Neural crest cell (in vitro differentiated cells): ENCODE data around the gene GOLGA8A. TPM values are rescaled to one million over a fixed set of nuclear protein-coding genes. Genes with fewer than 3 reads are reported as not detected.
"Not testable (repeated sequence)": the region's sequence is repeated elsewhere in the genome, so short reads cannot be mapped to it uniquely, and the experiment has no call there.

Experiments
- DNase-seq: peaks from one replicate; pipeline ENCODE4 v3.0.0; 2021; ENCODE audit warnings: low read depth, mixed read lengths, low spot score
- H3K27ac Mint-ChIP-seq: one replicate; pipeline ENCODE4 v1.8.0; 2021; ENCODE audit warnings: mild to moderate bottlenecking, mixed read lengths; ENCODE audit not compliant: unreplicated experiment
- H3K27me3 Mint-ChIP-seq: 2 replicates; pipeline ENCODE4 v1.8.0; 2021; ENCODE audit warnings: low read depth, mild to moderate bottlenecking, mixed read lengths
- H3K36me3 Mint-ChIP-seq: 2 replicates; pipeline ENCODE4 v1.8.0; 2021; ENCODE audit warnings: low read depth, mild to moderate bottlenecking, mixed read lengths
- H3K4me1 Mint-ChIP-seq: 2 replicates; pipeline ENCODE4 v1.8.0; 2021; ENCODE audit warnings: mixed read lengths
- H3K4me3 Mint-ChIP-seq: one replicate; pipeline ENCODE4 v1.8.0; 2021; ENCODE audit warnings: mild to moderate bottlenecking, mixed read lengths
- H3K9me3 Mint-ChIP-seq: 2 replicates; pipeline ENCODE4 v1.8.0; 2021; ENCODE audit warnings: mixed read lengths
- total RNA-seq: library from RNA; stranded (reverse); gene quantifications from 2 replicates; pipeline ENCODE4 v1.2.1, GENCODE V29; 2021

Gene GOLGA8A
- total RNA-seq, 1 donor from 2014 or later: 93.4 TPM

GRCh38 chr15:34409511-34409910 is 28.1 kb downstream of the GOLGA8A start:
- H3K27ac Mint-ChIP-seq, H3K4me3 Mint-ChIP-seq, H3K9me3 Mint-ChIP-seq, DNase-seq, H3K27me3 Mint-ChIP-seq, H3K36me3 Mint-ChIP-seq, H3K4me1 Mint-ChIP-seq: not testable (repeated sequence)

- not testable (repeated sequence) for DNase-seq, H3K36me3 Mint-ChIP-seq, H3K27me3 Mint-ChIP-seq, H3K27ac Mint-ChIP-seq, H3K9me3 Mint-ChIP-seq, H3K4me1 Mint-ChIP-seq, H3K4me3 Mint-ChIP-seq
Observed at GRCh38 chr15:34408973-34409372, 28.6 kb downstream of the GOLGA8A start.

GRCh38 chr15:34403899-34404298 is 33.7 kb downstream of the GOLGA8A start:
- H3K27me3 Mint-ChIP-seq, H3K4me3 Mint-ChIP-seq, H3K36me3 Mint-ChIP-seq, DNase-seq, H3K27ac Mint-ChIP-seq, H3K9me3 Mint-ChIP-seq, H3K4me1 Mint-ChIP-seq: not testable (repeated sequence)

- not testable (repeated sequence) for H3K4me1 Mint-ChIP-seq, H3K9me3 Mint-ChIP-seq, H3K4me3 Mint-ChIP-seq, H3K27ac Mint-ChIP-seq, H3K36me3 Mint-ChIP-seq, H3K27me3 Mint-ChIP-seq, DNase-seq
Observed at GRCh38 chr15:34403160-34403598, 34.4 kb downstream of the GOLGA8A start.

- H3K36me3 Mint-ChIP-seq, H3K4me1 Mint-ChIP-seq, DNase-seq, H3K27me3 Mint-ChIP-seq, H3K9me3 Mint-ChIP-seq, H3K4me3 Mint-ChIP-seq, H3K27ac Mint-ChIP-seq: not testable (repeated sequence)
Observed at GRCh38 chr15:34397637-34398259, 39.9 kb downstream of the GOLGA8A start.

GRCh38 chr15:34392981-34393380 is 44.6 kb downstream of the GOLGA8A start:
- H3K27ac Mint-ChIP-seq, H3K9me3 Mint-ChIP-seq, H3K36me3 Mint-ChIP-seq, DNase-seq, H3K4me1 Mint-ChIP-seq, H3K4me3 Mint-ChIP-seq, H3K27me3 Mint-ChIP-seq: not testable (repeated sequence)

- H3K4me1 Mint-ChIP-seq, H3K36me3 Mint-ChIP-seq, H3K4me3 Mint-ChIP-seq, H3K9me3 Mint-ChIP-seq, H3K27ac Mint-ChIP-seq, H3K27me3 Mint-ChIP-seq, DNase-seq: not testable (repeated sequence)
Observed at GRCh38 chr15:34389594-34390086, 48.0 kb downstream of the GOLGA8A start.

Other genes starting within 250 kb of the GOLGA8A start
- gene KATNBL1, start 227.7 kb downstream of the GOLGA8A start, total RNA-seq: 56.3 and 66.0 TPM in 2 replicates
- 112 and 114 TPM in 2 replicates for gene EMC4, start 212.8 kb downstream of the GOLGA8A start, total RNA-seq
- gene SLC12A6, start 100.0 kb downstream of the GOLGA8A start, total RNA-seq: 10.9 and 12.4 TPM in 2 replicates
- 181 and 191 TPM in 2 replicates for gene NOP10, start 94.7 kb downstream of the GOLGA8A start, total RNA-seq
- gene NUTM1, start 94.5 kb downstream of the GOLGA8A start, total RNA-seq: not detected in 2 replicates
- gene LPCAT4, start 70.6 kb downstream of the GOLGA8A start, total RNA-seq: 57.3 and 59.7 TPM in 2 replicates
- 45.9 and 52.2 TPM in 2 replicates for gene GOLGA8B, start 145.8 kb upstream of the GOLGA8A start, total RNA-seq